Astrocyte (in vitro differentiated cells and primary cell): ENCODE measurements around the gene ESRP2. TPM values are rescaled to one million over a fixed set of nuclear protein-coding genes. Genes with fewer than 3 reads are reported as not detected.

Source experiments
- DNase-seq: peaks from one replicate; pipeline ENCODE4 v3.0.0-alpha.2; 2010; ENCODE audit warnings: low read depth
- FAIRE-seq: peaks from 2 replicates; lab custom pipeline; 2011; peaks lifted over from hg19 to GRCh38; lab: Jason Lieb, UNC
- H2AFZ ChIP-seq: 2 replicates; pipeline ENCODE4 v1.6.0; 2012; ENCODE audit warnings: low read depth, low read length, inconsistent platforms
- H3K27ac ChIP-seq: 2 replicates; pipeline ENCODE4 v1.5.1; 2011; ENCODE audit warnings: low read depth, low read length, inconsistent platforms
- H3K27me3 ChIP-seq: 2 replicates; pipeline ENCODE4 v1.6.0; 2011; ENCODE audit warnings: low read length, inconsistent platforms; ENCODE audit not compliant: insufficient read depth
- H3K36me3 ChIP-seq: 2 replicates; pipeline ENCODE4 v1.5.1; 2011; ENCODE audit warnings: low read length, inconsistent platforms; ENCODE audit not compliant: insufficient read depth
- H3K4me1 ChIP-seq: 2 replicates; pipeline ENCODE4 v1.5.1; 2011; ENCODE audit warnings: low read length, inconsistent platforms; ENCODE audit not compliant: insufficient read depth
- H3K4me2 ChIP-seq: 2 replicates; pipeline ENCODE4 v1.6.0; 2012; ENCODE audit warnings: low read length, inconsistent platforms
- H3K4me3 ChIP-seq: 2 replicates; pipeline ENCODE4 v1.5.1; 2011; ENCODE audit warnings: low read depth, mild to moderate bottlenecking, low read length, inconsistent platforms; ENCODE audit not compliant: insufficient read depth
- H3K79me2 ChIP-seq: 2 replicates; pipeline ENCODE4 v1.6.0; 2012; ENCODE audit warnings: mild to moderate bottlenecking, low read length, inconsistent platforms; ENCODE audit not compliant: insufficient read depth
- H3K9ac ChIP-seq: 2 replicates; pipeline ENCODE4 v1.6.0; 2012; ENCODE audit warnings: mild to moderate bottlenecking, low read length, inconsistent platforms
- H3K9me3 ChIP-seq: 2 replicates; pipeline ENCODE4 v1.5.1; 2012; ENCODE audit warnings: low read depth, mild to moderate bottlenecking, low read length, inconsistent platforms; ENCODE audit not compliant: insufficient read depth
- H4K20me1 ChIP-seq: 2 replicates; pipeline ENCODE4 v1.6.0; 2012; ENCODE audit warnings: low read length, inconsistent platforms; ENCODE audit not compliant: insufficient read depth
- H3K27ac Mint-ChIP-seq: one replicate; pipeline ENCODE4 v1.8.0; 2021; ENCODE audit warnings: mild to moderate bottlenecking, mixed read lengths; ENCODE audit not compliant: unreplicated experiment
- H3K27me3 Mint-ChIP-seq: one replicate; pipeline ENCODE4 v1.8.0; 2021; ENCODE audit warnings: low read depth, mixed read lengths; ENCODE audit not compliant: unreplicated experiment
- H3K36me3 Mint-ChIP-seq: one replicate; pipeline ENCODE4 v1.8.0; 2021; ENCODE audit warnings: low read depth, mixed read lengths; ENCODE audit not compliant: unreplicated experiment
- H3K4me1 Mint-ChIP-seq: one replicate; pipeline ENCODE4 v1.8.0; 2021; ENCODE audit warnings: low read depth, mixed read lengths; ENCODE audit not compliant: unreplicated experiment
- H3K4me3 Mint-ChIP-seq: one replicate; pipeline ENCODE4 v1.8.0; 2021; ENCODE audit warnings: mild to moderate bottlenecking, moderate library complexity, mixed read lengths; ENCODE audit not compliant: unreplicated experiment
- H3K9me3 Mint-ChIP-seq: one replicate; pipeline ENCODE4 v1.8.0; 2021; ENCODE audit warnings: mild to moderate bottlenecking, mixed read lengths; ENCODE audit not compliant: unreplicated experiment
- EZH2 ChIP-seq: IDR thresholded peaks from 2 replicates; pipeline ENCODE4 v1.6.1; 2012; ENCODE audit warnings: mild to moderate bottlenecking, low read length, inconsistent platforms; ENCODE audit not compliant: insufficient read depth
- total RNA-seq: library from RNA; stranded (reverse); gene quantifications from 2 replicates; pipeline ENCODE4 v1.2.1, GENCODE V29; 2021
- TF ChIP-seq, protein P1 (sequence below): IDR thresholded peaks from 2 replicates; pipeline ENCODE4 v1.5.1; 2011; ENCODE audit warnings: low read depth, mild to moderate bottlenecking, inconsistent platforms, low read length, moderate library complexity; ENCODE audit not compliant: insufficient read depth

The ESRP2 gene
- total RNA-seq, 1 donor from 2014 or later = 5.1 TPM

DNA sequence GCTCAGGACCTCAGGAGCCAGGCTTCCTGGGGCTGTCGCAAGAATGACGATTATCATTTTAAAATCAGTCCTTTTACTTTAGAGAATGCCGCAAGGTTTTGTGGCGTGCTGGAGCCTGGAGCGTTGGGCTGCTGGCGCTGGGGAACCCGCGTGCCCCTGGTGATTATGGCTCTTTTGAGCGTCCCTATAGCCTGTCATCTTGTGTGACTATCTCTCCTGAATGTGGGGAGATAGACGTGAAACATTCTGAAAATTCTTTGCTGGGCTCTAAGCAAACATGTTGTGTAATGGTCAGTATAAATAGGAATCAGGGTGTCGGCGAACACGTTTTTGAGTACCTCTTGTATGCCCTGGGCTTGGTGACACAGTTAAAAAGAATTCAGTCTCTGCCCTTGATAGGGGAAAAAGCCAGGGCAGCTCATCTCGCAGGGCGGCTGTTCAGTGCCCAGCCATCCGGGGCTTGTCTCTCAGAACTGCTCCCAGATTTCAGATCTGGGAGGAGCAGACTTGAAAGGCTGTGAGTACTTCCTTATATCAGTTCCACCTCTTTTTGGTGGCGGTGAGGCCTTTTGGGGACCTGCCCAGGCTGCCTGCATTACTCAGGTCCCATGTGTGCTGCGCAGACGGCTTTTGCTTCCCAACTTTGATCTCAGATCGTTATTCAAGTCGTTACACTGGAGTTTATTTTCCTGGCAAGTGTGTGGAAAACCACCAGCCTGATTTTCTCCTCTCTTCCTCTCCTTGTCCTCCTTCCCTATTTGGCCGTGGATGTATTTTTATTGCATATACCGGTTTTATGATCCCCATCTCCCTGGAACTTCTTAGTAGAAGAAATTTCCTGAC lies 29.4 kb upstream of the ESRP2 start:
- TF ChIP-seq EZH2 = no peak
- TF ChIP-seq, protein P1, sequence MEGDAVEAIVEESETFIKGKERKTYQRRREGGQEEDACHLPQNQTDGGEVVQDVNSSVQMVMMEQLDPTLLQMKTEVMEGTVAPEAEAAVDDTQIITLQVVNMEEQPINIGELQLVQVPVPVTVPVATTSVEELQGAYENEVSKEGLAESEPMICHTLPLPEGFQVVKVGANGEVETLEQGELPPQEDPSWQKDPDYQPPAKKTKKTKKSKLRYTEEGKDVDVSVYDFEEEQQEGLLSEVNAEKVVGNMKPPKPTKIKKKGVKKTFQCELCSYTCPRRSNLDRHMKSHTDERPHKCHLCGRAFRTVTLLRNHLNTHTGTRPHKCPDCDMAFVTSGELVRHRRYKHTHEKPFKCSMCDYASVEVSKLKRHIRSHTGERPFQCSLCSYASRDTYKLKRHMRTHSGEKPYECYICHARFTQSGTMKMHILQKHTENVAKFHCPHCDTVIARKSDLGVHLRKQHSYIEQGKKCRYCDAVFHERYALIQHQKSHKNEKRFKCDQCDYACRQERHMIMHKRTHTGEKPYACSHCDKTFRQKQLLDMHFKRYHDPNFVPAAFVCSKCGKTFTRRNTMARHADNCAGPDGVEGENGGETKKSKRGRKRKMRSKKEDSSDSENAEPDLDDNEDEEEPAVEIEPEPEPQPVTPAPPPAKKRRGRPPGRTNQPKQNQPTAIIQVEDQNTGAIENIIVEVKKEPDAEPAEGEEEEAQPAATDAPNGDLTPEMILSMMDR = no peak
- Histone ChIP-seq H3K9me3 (no peaks in the 10 kb centered on the region), H3K27ac (peak overlapping the region; percentile 93), H2AFZ (peak overlapping the region; percentile 94), H3K79me2 (peaks cover 64% of the 10 kb centered on the region), H3K27me3 (no peaks in the 10 kb centered on the region), H3K4me3 (peak overlapping the region; percentile 84), H3K4me2 (peak overlapping the region; percentile 94), H3K9ac (peak overlapping the region; percentile 99), H3K4me1 (peaks cover 8% of the 10 kb centered on the region), H3K36me3 (no peaks in the 10 kb centered on the region), H4K20me1 (peaks cover 43% of the 10 kb centered on the region)
- peak; percentile 13 for FAIRE-seq
- Mint-ChIP-seq H3K36me3 (peaks cover 3% of the 10 kb centered on the region), H3K27ac (peak overlapping the region; percentile 95), H3K4me1 (peaks cover 18% of the 10 kb centered on the region), H3K9me3 (no peaks in the 10 kb centered on the region), H3K4me3 (peak overlapping the region; percentile 98), H3K27me3 (no peaks in the 10 kb centered on the region)
- peak; percentile 65 for DNase-seq

- DNase-seq = peak; percentile 44
- no peak for TF ChIP-seq EZH2
- TF ChIP-seq, protein P1 = peak; percentile 46
- Mint-ChIP-seq H3K36me3 (peaks cover 7% of the 10 kb centered on the region), H3K9me3 (no peaks in the 10 kb centered on the region), H3K27ac (peak within 1 kb of the TSS; percentile 99), H3K4me3 (peak within 1 kb of the TSS; percentile 98), H3K27me3 (no peaks in the 10 kb centered on the region), H3K4me1 (peaks cover 18% of the 10 kb centered on the region)
- peaks cover 34% of the 10 kb centered on the region for H4K20me1 ChIP-seq
- peak within 1 kb of the TSS; percentile 94 for H2AFZ ChIP-seq
- peaks cover 55% of the 10 kb centered on the region for H3K79me2 ChIP-seq
- peak within 1 kb of the TSS; percentile 94 for H3K4me2 ChIP-seq
- no peaks in the 10 kb centered on the region for H3K27me3 ChIP-seq
- peaks cover 8% of the 10 kb centered on the region for H3K4me1 ChIP-seq
- FAIRE-seq = no peak
- no peaks in the 10 kb centered on the region for H3K9me3 ChIP-seq
- peak within 1 kb of the TSS; percentile 93 for H3K27ac ChIP-seq
- peaks cover 3% of the 10 kb centered on the region for H3K36me3 ChIP-seq
- H3K4me3 ChIP-seq = peak within 1 kb of the TSS; percentile 84
- peak within 1 kb of the TSS; percentile 99 for H3K9ac ChIP-seq
These were observed 28.5 kb upstream of the ESRP2 start, which contains the start of gene SLC7A6 for GRCh38 chr16:68264128-68265077. SLC7A6 (plus strand) TSS chr16:68264526; CDS start chr16:68274727, 10,201 bp downstream.
